ENCODE results near the gene FIGLA.

DNA sequence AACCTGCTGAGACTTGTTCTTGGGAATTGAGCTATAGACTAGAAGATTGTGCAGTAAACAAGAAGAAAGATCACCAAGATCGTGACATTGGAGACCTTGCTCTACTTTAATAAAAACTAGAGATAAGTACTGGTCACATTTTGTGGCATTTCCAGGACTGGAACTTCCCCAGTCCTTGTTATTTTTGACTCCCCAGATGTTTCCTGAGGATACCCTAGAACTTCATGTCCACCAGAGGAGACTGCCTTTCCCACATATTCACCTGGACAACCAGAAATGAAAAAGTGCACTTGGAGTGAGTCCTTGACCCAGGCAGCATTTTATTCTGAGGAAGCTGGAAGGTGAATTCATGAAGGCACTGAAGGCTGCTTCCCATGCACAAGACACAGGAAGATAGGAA lies 39.5 kb upstream of the FIGLA start:
- TF ChIP-seq, protein P1, sequence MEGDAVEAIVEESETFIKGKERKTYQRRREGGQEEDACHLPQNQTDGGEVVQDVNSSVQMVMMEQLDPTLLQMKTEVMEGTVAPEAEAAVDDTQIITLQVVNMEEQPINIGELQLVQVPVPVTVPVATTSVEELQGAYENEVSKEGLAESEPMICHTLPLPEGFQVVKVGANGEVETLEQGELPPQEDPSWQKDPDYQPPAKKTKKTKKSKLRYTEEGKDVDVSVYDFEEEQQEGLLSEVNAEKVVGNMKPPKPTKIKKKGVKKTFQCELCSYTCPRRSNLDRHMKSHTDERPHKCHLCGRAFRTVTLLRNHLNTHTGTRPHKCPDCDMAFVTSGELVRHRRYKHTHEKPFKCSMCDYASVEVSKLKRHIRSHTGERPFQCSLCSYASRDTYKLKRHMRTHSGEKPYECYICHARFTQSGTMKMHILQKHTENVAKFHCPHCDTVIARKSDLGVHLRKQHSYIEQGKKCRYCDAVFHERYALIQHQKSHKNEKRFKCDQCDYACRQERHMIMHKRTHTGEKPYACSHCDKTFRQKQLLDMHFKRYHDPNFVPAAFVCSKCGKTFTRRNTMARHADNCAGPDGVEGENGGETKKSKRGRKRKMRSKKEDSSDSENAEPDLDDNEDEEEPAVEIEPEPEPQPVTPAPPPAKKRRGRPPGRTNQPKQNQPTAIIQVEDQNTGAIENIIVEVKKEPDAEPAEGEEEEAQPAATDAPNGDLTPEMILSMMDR (IDR thresholded peaks at IDR 0.05): no peak
- TF ChIP-seq POLR2A (IDR thresholded peaks at IDR 0.05): no peak
